ENCODE results near the gene ILF2.

- TF ChIP-seq POLR2A (IDR thresholded peaks at IDR 0.05) (no peak), POLR2AphosphoS5 (IDR thresholded peaks at IDR 0.05; ENCODE audit: insufficient read depth in 1 of 2, low read depth in 1 of 2) (no peak), CTCF (IDR thresholded peaks at IDR 0.05) (no peak)
Observed at GRCh38 chr1:153649137-153649862, 21.5 kb downstream of the ILF2 start.
